ENCODE data around the gene AAGAB.
A peak's percentile ranks its signal among the peaks of the same experiment; 100 is the strongest.
"Not testable (repeated sequence)": the region's sequence is repeated elsewhere in the genome, so short reads cannot be mapped to it uniquely, and the experiment has no call there.

AAGAB gene

GRCh38 chr15:67296684-67297083 lies 42.2 kb upstream of the AAGAB start:
- TF ChIP-seq EZH2 (optimal IDR thresholded peaks at IDR 0.05; ENCODE audit: low read depth, low read length) (no peak), EZH2phosphoT487 (IDR thresholded peaks at IDR 0.05; ENCODE audit: low read length) (no peak)
- TF ChIP-seq, protein P1, sequence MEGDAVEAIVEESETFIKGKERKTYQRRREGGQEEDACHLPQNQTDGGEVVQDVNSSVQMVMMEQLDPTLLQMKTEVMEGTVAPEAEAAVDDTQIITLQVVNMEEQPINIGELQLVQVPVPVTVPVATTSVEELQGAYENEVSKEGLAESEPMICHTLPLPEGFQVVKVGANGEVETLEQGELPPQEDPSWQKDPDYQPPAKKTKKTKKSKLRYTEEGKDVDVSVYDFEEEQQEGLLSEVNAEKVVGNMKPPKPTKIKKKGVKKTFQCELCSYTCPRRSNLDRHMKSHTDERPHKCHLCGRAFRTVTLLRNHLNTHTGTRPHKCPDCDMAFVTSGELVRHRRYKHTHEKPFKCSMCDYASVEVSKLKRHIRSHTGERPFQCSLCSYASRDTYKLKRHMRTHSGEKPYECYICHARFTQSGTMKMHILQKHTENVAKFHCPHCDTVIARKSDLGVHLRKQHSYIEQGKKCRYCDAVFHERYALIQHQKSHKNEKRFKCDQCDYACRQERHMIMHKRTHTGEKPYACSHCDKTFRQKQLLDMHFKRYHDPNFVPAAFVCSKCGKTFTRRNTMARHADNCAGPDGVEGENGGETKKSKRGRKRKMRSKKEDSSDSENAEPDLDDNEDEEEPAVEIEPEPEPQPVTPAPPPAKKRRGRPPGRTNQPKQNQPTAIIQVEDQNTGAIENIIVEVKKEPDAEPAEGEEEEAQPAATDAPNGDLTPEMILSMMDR (IDR thresholded peaks at IDR 0.05; ENCODE audit: low read length) = no peak
- H2AFZ ChIP-seq (ENCODE audit: low read length) = 0 out of 2 replicates have a peak overlapping the region, but pooled peaks have one; percentile 17

DNA sequence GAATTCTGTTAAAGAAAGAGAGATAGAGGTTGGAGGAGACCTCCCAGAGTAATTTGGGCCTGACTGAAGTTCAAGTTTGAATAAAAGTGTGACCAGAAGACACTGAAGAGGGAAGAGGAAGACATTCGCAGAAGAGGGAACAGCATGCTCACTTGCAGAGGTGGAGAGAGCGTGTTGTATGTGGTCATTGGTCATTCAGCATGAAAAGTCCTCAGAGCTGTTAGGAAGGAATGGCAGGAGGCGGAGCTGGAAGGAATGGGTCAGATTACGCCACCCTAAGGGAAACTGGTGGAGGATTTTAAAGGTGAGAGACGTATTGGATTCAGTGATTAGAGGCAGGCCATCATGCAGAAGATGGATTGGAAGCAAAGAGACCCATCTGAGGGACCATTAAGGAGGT lies 41.7 kb upstream of the AAGAB start:
- H3K9me3 ChIP-seq (replicated peaks; ENCODE audit: insufficient read depth, low read length) = no peaks in the 10 kb centered on the region
- peaks cover 4% of the 10 kb centered on the region for H3K4me1 ChIP-seq (ENCODE audit: low read length)
- H3K4me3 ChIP-seq (ENCODE audit: low read length) = no peak overlapping the region
- TF ChIP-seq EZH2 (optimal IDR thresholded peaks at IDR 0.05; ENCODE audit: low read depth, low read length) (no peak), EZH2phosphoT487 (IDR thresholded peaks at IDR 0.05; ENCODE audit: low read length) (no peak)
- TF ChIP-seq, protein P1 (IDR thresholded peaks at IDR 0.05; ENCODE audit: low read length) = no peak
- H3K36me3 ChIP-seq (replicated peaks; ENCODE audit: insufficient read depth, low read length) = no peaks in the 10 kb centered on the region
- no peaks in the 10 kb centered on the region for H3F3A ChIP-seq (ENCODE audit: insufficient read depth, low read length)
- H3K9me2 ChIP-seq (replicated peaks; ENCODE audit: insufficient read depth, low read length) = no peaks in the 10 kb centered on the region
- no peaks in the 10 kb centered on the region for H3K27me3 ChIP-seq (replicated peaks; ENCODE audit: insufficient read depth, low read length)
- DNase-seq = no peak
- no peaks in the 10 kb centered on the region for H3K79me2 ChIP-seq (ENCODE audit: low read length)
- no peak overlapping the region for H2AFZ ChIP-seq (ENCODE audit: low read length)
- no peak overlapping the region for H3K27ac ChIP-seq (ENCODE audit: low read length)
- no peak overlapping the region for H3K9ac ChIP-seq (ENCODE audit: low read length)
- no peak overlapping the region for H3K4me2 ChIP-seq (ENCODE audit: low read depth, low read length)
- H4K20me1 ChIP-seq (ENCODE audit: insufficient read depth, low read length) = no peaks in the 10 kb centered on the region

More at GRCh38 chr15:67296684-67297083, 42.2 kb upstream of the AAGAB start:
- no peak for DNase-seq
- H3K9ac ChIP-seq (ENCODE audit: low read length) = no peak overlapping the region
- H3K4me3 ChIP-seq (ENCODE audit: low read length) = no peak overlapping the region
- no peak overlapping the region for H3K4me2 ChIP-seq (ENCODE audit: low read depth, low read length)
- H3K27me3 ChIP-seq (replicated peaks; ENCODE audit: insufficient read depth, low read length) = no peaks in the 10 kb centered on the region
- H3K9me2 ChIP-seq (replicated peaks; ENCODE audit: insufficient read depth, low read length) = no peaks in the 10 kb centered on the region
- H3K27ac ChIP-seq (ENCODE audit: low read length) = no peak overlapping the region
- no peaks in the 10 kb centered on the region for H3K79me2 ChIP-seq (ENCODE audit: low read length)
- no peaks in the 10 kb centered on the region for H3F3A ChIP-seq (ENCODE audit: insufficient read depth, low read length)
- H3K36me3 ChIP-seq (replicated peaks; ENCODE audit: insufficient read depth, low read length) = no peaks in the 10 kb centered on the region
- H4K20me1 ChIP-seq (ENCODE audit: insufficient read depth, low read length) = no peaks in the 10 kb centered on the region
- H3K9me3 ChIP-seq (replicated peaks; ENCODE audit: insufficient read depth, low read length) = no peaks in the 10 kb centered on the region
- peaks cover 4% of the 10 kb centered on the region for H3K4me1 ChIP-seq (ENCODE audit: low read length)

- no peaks in the 10 kb centered on the region for H3K9me3 ChIP-seq (replicated peaks; ENCODE audit: insufficient read depth, low read length)
- no peak overlapping the region for H3K27ac ChIP-seq (ENCODE audit: low read length)
- H2AFZ ChIP-seq (ENCODE audit: low read length) = no peak overlapping the region
- no peaks in the 10 kb centered on the region for H3F3A ChIP-seq (ENCODE audit: insufficient read depth, low read length)
- no peaks in the 10 kb centered on the region for H3K36me3 ChIP-seq (replicated peaks; ENCODE audit: insufficient read depth, low read length)
- H4K20me1 ChIP-seq (ENCODE audit: insufficient read depth, low read length) = no peaks in the 10 kb centered on the region
- TF ChIP-seq EZH2phosphoT487 (IDR thresholded peaks at IDR 0.05; ENCODE audit: low read length) = no peak
- TF ChIP-seq EZH2 (optimal IDR thresholded peaks at IDR 0.05; ENCODE audit: low read depth, low read length) = no peak
- TF ChIP-seq, protein P1 (IDR thresholded peaks at IDR 0.05; ENCODE audit: low read length) = no peak
- H3K4me1 ChIP-seq (ENCODE audit: low read length) = no peaks in the 10 kb centered on the region
- no peak overlapping the region for H3K9ac ChIP-seq (ENCODE audit: low read length)
- no peaks in the 10 kb centered on the region for H3K79me2 ChIP-seq (ENCODE audit: low read length)
- H3K4me3 ChIP-seq (ENCODE audit: low read length) = no peak overlapping the region
- no peaks in the 10 kb centered on the region for H3K27me3 ChIP-seq (replicated peaks; ENCODE audit: insufficient read depth, low read length)
- no peak overlapping the region for H3K4me2 ChIP-seq (ENCODE audit: low read depth, low read length)
- no peaks in the 10 kb centered on the region for H3K9me2 ChIP-seq (replicated peaks; ENCODE audit: insufficient read depth, low read length)
- DNase-seq = no peak
Measured at GRCh38 chr15:67290319-67290718, 35.9 kb upstream of the AAGAB start.

- H3F3A ChIP-seq (ENCODE audit: insufficient read depth, low read length); H3K9me2 ChIP-seq (replicated peaks; ENCODE audit: insufficient read depth, low read length); H3K4me2 ChIP-seq (ENCODE audit: low read depth, low read length); H3K9ac ChIP-seq (ENCODE audit: low read length); H3K36me3 ChIP-seq (replicated peaks; ENCODE audit: insufficient read depth, low read length); DNase-seq; H2AFZ ChIP-seq (ENCODE audit: low read length); H3K4me3 ChIP-seq (ENCODE audit: low read length); H3K9me3 ChIP-seq (replicated peaks; ENCODE audit: insufficient read depth, low read length); H3K4me1 ChIP-seq (ENCODE audit: low read length); H4K20me1 ChIP-seq (ENCODE audit: insufficient read depth, low read length); H3K27ac ChIP-seq (ENCODE audit: low read length); H3K27me3 ChIP-seq (replicated peaks; ENCODE audit: insufficient read depth, low read length); H3K79me2 ChIP-seq (ENCODE audit: low read length): not testable (repeated sequence)
Measured at GRCh38 chr15:67286400-67286799, 31.9 kb upstream of the AAGAB start.

DNA sequence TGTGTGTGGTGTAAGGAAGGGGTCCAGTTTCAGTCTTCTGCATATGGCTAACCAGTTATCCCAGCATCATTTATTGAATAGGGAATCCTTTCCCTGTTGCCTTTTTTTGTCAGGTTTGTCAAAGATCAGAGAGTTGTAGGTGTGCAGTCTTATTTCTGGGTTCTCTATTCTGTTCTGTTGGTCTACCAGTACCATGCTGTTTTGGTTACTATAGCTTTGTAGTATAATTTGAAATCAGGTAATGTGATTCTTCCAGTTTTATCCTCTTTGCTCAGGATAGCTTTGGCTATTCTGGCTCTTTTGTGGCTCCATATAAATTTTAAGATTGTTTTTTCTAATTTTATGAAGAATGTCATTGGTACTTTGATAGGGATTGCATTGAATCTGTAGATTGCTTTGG lies 31.2 kb upstream of the AAGAB start:
- not testable (repeated sequence) for H3K79me2 ChIP-seq (ENCODE audit: low read length); H3K9me2 ChIP-seq (replicated peaks; ENCODE audit: insufficient read depth, low read length); H3K4me1 ChIP-seq (ENCODE audit: low read length); H3K27me3 ChIP-seq (replicated peaks; ENCODE audit: insufficient read depth, low read length); DNase-seq; H3F3A ChIP-seq (ENCODE audit: insufficient read depth, low read length); H3K36me3 ChIP-seq (replicated peaks; ENCODE audit: insufficient read depth, low read length); H2AFZ ChIP-seq (ENCODE audit: low read length); H3K9ac ChIP-seq (ENCODE audit: low read length); H3K4me3 ChIP-seq (ENCODE audit: low read length); H3K9me3 ChIP-seq (replicated peaks; ENCODE audit: insufficient read depth, low read length); H4K20me1 ChIP-seq (ENCODE audit: insufficient read depth, low read length); H3K4me2 ChIP-seq (ENCODE audit: low read depth, low read length); H3K27ac ChIP-seq (ENCODE audit: low read length)
